Umbilical cord (tissue), 2 donors: ENCODE data around the gene CLCA4. TPM values are rescaled to one million over a fixed set of nuclear protein-coding genes. Genes with fewer than 3 reads are reported as not detected.
A peak's percentile ranks its signal among the peaks of the same experiment; 100 is the strongest.
"Not testable (repeated sequence)": the region's sequence is repeated elsewhere in the genome, so short reads cannot be mapped to it uniquely, and the experiment has no call there.

Experiments
- DNase-seq: peaks from one replicate; pipeline ENCODE4 v3.0.0-alpha.2; 2015; ENCODE audit warnings: low spot score
- total RNA-seq: library from RNA; depleted of rRNA; stranded (reverse); fragments of >200 nt; gene quantifications from one replicate; pipeline ENCODE4 v1.2.3, GENCODE V29; 2014; ENCODE audit warnings: low replicate concordance; ENCODE audit not compliant: insufficient read depth

Gene CLCA4
- total RNA-seq, 1 donor from 2014 or later: 2.9 TPM

- DNase-seq: no peak
Measured at GRCh38 chr1:86527306-86527705, 19.6 kb upstream of the CLCA4 start.

GRCh38 chr1:86530211-86530845 is 16.6 kb upstream of the CLCA4 start:
- DNase-seq: no peak

GRCh38 chr1:86537928-86538695 is 8.8 kb upstream of the CLCA4 start:
- no peak for DNase-seq

DNA sequence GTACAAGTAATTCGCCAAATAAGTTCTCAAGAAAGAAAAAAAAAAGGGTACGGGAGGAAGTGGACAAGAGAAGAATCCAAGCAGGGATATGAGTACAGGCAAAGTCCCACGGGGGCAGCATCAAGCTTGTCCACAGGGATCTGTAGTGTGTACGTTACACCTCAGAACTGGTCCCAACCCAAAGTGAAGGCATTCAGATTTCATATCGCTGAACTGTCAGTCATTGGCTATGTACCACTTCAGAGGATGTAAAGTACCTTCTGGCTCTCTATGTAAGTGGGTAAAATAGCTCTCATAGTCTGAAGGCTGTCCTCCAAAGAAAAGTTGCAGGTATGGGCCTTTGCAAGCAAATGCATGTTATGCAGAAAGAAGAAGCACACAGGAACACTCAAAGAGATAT is 8.1 kb upstream of the CLCA4 start:
- no peak for DNase-seq

- no peak for DNase-seq
Measured at GRCh38 chr1:86541859-86542258, 5.0 kb upstream of the CLCA4 start.

GRCh38 chr1:86542631-86543030 is 4.2 kb upstream of the CLCA4 start:
- no peak for DNase-seq

DNA sequence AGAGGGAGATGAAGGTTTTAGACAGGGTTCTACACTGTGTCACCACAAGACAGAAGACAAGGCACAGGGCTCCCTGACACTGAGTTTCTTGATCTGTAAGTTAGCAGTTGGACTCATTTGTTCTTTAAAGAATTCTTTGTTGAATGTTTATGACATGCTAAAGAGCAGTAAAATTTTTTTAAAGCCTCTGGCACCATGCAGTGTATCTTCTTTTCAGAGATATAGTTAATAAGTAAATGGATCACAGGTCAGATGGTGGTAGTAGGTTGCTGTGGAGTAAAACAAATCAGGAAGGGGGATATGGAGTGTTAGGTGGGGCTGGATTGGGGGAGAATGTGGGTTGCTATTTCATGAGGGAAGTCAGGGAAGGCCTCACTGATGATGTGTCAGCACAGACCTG is 2.0 kb downstream of the CLCA4 start:
- DNase-seq: no peak

GRCh38 chr1:86551305-86551704 is 4.4 kb downstream of the CLCA4 start:
- no peak for DNase-seq

- DNase-seq: no peak
Measured at GRCh38 chr1:86552376-86552775, 5.5 kb downstream of the CLCA4 start.

DNA sequence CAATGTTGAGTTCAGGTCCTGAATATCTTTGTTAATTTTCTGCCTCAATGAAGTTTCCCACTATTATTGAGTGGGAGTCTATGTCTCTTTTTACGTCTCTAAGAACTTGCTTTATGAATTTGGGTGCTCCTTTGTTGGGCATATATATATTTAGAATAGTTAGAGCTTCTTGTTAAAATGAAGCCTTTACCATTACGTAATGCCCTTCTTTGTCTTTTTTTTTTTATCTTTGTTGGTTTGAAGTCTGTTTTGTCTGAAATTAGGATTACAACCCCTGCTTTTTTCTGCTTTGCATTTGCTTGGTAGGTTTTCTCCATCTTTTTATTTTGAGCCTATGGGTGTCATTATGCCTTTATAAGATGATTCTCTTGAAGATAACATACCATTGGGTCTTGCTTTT is 10.9 kb downstream of the CLCA4 start:
- DNase-seq: no peak

DNA sequence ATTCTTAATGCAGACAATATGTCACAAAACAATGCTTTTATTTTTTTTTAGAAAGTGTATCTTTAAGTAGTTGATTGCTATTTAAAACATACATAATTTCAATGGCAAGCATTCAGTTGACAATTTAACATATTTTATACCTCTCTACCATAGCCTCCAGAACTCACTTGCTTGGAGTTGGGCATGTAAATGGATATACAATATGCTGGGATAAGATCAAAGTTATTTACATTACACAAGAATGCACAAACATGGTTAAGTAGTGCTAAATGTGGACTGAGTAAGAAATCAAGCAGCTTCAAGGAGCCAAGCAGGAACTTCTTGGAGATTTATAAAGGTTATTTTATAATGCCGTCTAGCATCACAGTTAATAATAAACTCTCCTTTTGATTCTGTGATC is 17.0 kb downstream of the CLCA4 start:
- DNase-seq: no peak

DNA sequence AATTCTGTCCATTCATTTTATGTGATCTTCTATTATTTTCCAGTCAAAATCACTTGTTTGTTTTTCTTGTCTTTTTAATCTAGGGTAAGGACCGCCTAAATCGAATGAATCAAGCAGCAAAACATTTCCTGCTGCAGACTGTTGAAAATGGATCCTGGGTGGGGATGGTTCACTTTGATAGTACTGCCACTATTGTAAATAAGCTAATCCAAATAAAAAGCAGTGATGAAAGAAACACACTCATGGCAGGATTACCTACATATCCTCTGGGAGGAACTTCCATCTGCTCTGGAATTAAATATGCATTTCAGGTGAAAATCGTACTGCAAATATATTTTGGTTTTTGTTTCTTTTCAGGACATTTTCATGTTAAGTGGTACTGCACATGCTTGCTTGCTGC is 20.5 kb downstream of the CLCA4 start:
- no peak for DNase-seq

DNA sequence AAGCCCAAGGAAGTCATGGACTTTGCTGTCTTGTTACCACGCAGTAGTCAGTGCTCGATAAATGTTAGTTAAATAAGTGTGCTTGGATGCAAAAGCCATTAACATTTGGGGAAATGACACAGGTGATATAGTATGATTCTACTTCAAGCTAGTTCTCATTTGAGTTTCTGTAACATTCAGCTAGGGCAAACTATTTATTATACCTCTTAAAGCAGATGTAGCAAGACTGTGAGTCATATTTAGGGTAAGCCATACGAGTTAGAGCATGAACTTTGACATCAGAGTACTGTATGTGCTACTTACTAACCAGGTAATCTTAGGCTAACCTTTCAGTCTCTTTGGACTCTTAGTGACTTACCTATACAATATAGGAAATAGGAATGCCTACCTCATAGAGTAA is 21.0 kb downstream of the CLCA4 start:
- DNase-seq: no peak

GRCh38 chr1:86573763-86574484 is 27.0 kb downstream of the CLCA4 start:
- no peak for DNase-seq

- no peak for DNase-seq
Measured at GRCh38 chr1:86581231-86581630, 34.4 kb downstream of the CLCA4 start.

GRCh38 chr1:86582161-86582560 is 35.3 kb downstream of the CLCA4 start:
- no peak for DNase-seq

GRCh38 chr1:86583032-86583431 is 36.2 kb downstream of the CLCA4 start:
- DNase-seq: no peak

DNA sequence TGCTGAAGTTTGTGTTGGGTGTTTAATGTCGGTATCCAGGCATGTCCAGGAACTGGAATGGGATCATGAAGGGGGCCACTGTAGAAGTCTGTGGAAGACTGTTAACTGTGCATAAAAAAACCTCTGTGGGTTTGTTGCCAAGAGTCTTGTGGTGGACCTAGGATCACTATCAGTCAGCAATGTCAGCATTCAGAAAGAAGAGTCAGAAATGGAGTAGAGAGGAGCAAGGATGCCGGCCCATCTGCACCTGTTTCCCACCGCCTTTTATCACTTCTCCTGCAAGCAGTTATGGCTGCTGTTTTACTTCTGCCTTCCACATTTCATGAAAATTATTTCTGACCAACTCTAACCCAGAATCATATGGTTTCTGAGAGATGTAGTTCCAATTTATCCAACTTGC is 36.7 kb downstream of the CLCA4 start:
- peak; percentile 5 for DNase-seq

DNA sequence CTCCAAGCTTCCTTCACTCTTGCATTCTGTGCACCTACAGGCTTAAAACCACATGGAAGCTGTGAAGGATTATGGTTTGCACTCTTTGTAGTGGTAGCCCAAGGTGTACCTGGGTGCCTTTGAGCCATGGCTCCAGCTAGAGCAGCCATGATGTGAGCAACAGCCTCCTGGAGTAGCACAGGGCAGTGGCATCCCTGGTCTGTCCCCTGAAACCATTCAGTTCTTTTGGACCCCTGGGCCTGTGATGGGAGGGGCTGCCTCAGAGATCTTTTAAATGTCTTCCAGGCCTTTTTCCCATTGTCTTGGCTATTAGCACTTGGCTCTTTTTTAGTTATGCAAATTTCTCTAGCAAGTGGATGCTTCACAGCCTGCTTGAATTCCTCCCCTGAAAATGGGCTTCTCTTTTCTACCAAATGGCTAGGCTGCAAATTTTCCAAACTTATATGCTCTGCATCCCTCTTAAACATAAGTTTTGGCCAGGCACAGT is 47.4 kb downstream of the CLCA4 start:
- no peak for DNase-seq

DNA sequence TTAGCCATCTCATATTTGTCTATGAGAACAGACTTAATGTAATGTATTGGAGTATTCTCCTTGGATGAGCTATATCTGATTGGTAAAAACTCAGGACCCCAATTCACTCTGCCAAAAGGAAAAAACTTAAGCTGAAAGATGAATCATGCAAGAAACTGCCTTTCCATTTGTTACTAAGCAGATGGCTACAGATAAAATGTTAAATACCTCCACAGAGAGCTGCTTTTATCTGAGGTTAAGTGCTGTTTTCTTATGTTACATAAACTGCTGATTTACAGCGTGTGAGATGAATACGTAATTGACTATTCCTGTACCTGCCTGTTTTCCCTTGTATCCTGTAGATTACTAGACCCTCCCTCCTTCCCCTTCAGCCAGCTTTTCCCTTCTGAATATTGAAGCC is 49.3 kb downstream of the CLCA4 start:
- peak; percentile 94 for DNase-seq

DNA sequence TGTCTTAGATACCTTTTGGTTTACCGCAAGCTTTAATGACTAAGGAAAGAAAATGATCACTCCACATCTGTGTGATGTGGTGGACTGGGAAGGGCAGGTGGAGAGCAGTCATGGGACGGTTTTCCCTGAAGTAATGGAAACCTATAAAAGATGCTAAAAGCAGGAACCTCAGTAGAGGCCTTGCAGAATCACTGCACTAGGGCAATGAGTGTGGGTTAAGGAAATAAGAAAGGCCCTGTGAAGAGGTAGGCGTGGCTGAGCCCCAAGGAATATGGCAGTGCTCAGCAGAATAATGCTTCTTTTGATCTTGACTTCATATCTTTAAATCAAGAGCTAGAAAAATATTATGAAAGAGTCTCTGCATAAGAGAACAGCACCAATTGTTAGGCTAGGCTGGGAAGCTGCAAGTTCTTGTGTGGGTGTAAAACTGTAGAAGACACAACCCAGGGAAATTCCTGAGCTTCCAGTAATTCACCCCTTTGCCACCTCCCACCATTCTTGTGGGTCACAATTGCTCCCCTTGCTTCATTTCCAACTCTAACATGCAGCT is 49.9 kb downstream of the CLCA4 start:
- peak; percentile 63 for DNase-seq

GRCh38 chr1:86606080-86606479 is 59.2 kb downstream of the CLCA4 start:
- DNase-seq: not testable (repeated sequence)
